KMS-11 (cell line): ENCODE results near the gene SLC22A31.
"Not testable (repeated sequence)": the region's sequence is repeated elsewhere in the genome, so short reads cannot be mapped to it uniquely, and the experiment has no call there.

ENCODE experiments used
- H2AFZ ChIP-seq: fragments of 200-600 bp; sonication (generic); 2 replicates; pipeline ENCODE4 v1.6.1; 2016; ENCODE audit warnings: antibody characterized with exemption, mixed run types, low read depth
- H3K27ac ChIP-seq: fragments of 200-600 bp; sonication (generic); 2 replicates; pipeline ENCODE4 v1.6.1; 2016; ENCODE audit warnings: mild to moderate bottlenecking, mixed run types
- H3K27me3 ChIP-seq: fragments of 200-600 bp; sonication (generic); 2 replicates; pipeline ENCODE4 v1.6.1; 2017; ENCODE audit warnings: mild to moderate bottlenecking, low read depth, mixed run types, moderate library complexity; ENCODE audit not compliant: insufficient read depth
- H3K36me3 ChIP-seq: fragments of 200-600 bp; sonication (generic); 2 replicates; pipeline ENCODE4 v1.6.1; 2017; ENCODE audit warnings: mild to moderate bottlenecking, mixed run types; ENCODE audit not compliant: insufficient read depth
- H3K4me1 ChIP-seq: fragments of 200-600 bp; sonication (generic); 2 replicates; pipeline ENCODE4 v1.6.1; 2016; ENCODE audit warnings: mild to moderate bottlenecking, low read depth, mixed run types; ENCODE audit not compliant: poor library complexity, severe bottlenecking
- H3K4me2 ChIP-seq: fragments of 200-600 bp; sonication (generic); 2 replicates; pipeline ENCODE4 v1.7.0; 2016; ENCODE audit warnings: mild to moderate bottlenecking, mixed run types
- H3K4me3 ChIP-seq: fragments of 200-600 bp; sonication (generic); IDR thresholded peaks from 2 replicates; pipeline ENCODE4 v1.6.1; 2017; ENCODE audit warnings: low read depth, low read length, mixed read lengths; ENCODE audit not compliant: insufficient read depth
- H3K79me2 ChIP-seq: fragments of 200-600 bp; sonication (generic); 2 replicates; pipeline ENCODE4 v1.6.1; 2016; ENCODE audit warnings: low read depth, mixed run types; ENCODE audit not compliant: insufficient read depth
- H3K9ac ChIP-seq: fragments of 200-600 bp; sonication (generic); 2 replicates; pipeline ENCODE4 v1.6.1; 2016; ENCODE audit warnings: mild to moderate bottlenecking, mixed run types
- H4K20me1 ChIP-seq: fragments of 200-600 bp; sonication (generic); 2 replicates; pipeline ENCODE4 v1.6.1; 2016; ENCODE audit warnings: mild to moderate bottlenecking, mixed run types; ENCODE audit not compliant: insufficient read depth
- TF ChIP-seq, protein P1 (sequence below): fragments of 200-600 bp; sonication (generic); conservative IDR thresholded peaks from 2 replicates; pipeline ENCODE4 v1.6.1; 2017; ENCODE audit warnings: low read depth, mild to moderate bottlenecking, antibody characterized with exemption, low read length, moderate library complexity, mixed read lengths

SLC22A31 gene

DNA sequence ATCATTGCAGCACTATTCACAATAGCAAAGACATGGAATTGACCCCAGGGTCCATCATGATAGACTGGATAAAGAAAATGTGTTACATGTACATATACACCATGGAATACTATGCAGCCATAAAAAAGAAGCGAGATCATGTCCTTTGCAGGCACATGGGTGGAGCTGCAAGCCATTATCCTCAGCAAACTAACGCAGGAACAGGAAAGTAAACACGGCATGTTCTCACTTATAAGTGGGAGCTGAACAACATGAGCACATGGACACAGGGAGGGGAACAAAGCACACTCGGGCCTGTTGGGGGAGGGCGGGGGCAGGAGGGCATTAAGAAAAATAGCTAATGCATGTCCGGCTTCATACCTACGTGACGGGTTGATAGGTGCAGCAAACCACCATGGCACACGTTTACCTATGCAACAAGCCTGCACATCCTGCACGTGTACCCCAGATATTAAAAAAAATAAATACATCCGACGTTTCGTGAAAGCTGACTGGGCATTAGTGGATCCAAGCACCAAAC is 46.1 kb upstream of the SLC22A31 start:
- Histone ChIP-seq H3K4me2 (peak overlapping the region; percentile 57; the same call in 1 of the 2 replicates), H3K27ac (no peak overlapping the region), H4K20me1 (no peaks in the 10 kb centered on the region)

DNA sequence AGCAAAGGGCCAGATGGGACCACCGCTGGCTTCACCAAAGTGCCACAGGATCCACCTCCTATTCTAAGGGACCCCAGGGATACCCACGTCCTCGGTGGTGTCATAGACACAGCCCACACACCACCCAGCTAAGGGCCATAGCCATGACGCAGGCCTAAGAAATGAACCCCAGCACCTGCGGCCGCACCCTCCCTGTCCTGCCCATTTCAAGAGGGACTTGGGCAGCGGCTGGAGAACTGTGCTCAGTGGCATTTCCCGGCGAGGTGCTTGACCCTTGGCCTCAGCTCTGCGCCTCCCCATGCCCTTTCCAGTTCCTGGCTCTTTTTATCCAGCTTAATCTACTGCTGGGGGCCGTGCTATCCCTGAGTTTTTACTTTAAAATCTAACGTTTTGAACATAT is 44.4 kb upstream of the SLC22A31 start:
- no peaks in the 10 kb centered on the region for H3K4me1 ChIP-seq

More for the DNA sequence above, 46.1 kb upstream of the SLC22A31 start:
- H3K36me3 ChIP-seq = no peaks in the 10 kb centered on the region
- H3K9ac ChIP-seq = no peak overlapping the region
- peaks cover 4% of the 10 kb centered on the region; the same call in 1 of the 2 replicates for H3K79me2 ChIP-seq
- TF ChIP-seq, protein P1, sequence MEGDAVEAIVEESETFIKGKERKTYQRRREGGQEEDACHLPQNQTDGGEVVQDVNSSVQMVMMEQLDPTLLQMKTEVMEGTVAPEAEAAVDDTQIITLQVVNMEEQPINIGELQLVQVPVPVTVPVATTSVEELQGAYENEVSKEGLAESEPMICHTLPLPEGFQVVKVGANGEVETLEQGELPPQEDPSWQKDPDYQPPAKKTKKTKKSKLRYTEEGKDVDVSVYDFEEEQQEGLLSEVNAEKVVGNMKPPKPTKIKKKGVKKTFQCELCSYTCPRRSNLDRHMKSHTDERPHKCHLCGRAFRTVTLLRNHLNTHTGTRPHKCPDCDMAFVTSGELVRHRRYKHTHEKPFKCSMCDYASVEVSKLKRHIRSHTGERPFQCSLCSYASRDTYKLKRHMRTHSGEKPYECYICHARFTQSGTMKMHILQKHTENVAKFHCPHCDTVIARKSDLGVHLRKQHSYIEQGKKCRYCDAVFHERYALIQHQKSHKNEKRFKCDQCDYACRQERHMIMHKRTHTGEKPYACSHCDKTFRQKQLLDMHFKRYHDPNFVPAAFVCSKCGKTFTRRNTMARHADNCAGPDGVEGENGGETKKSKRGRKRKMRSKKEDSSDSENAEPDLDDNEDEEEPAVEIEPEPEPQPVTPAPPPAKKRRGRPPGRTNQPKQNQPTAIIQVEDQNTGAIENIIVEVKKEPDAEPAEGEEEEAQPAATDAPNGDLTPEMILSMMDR = no peak
- H3K4me3 ChIP-seq = no peak overlapping the region
- H2AFZ ChIP-seq = peak overlapping the region; percentile 55; the same call in 1 of the 2 replicates
- no peaks in the 10 kb centered on the region for H3K27me3 ChIP-seq
- H3K4me1 ChIP-seq = no peaks in the 10 kb centered on the region

DNA sequence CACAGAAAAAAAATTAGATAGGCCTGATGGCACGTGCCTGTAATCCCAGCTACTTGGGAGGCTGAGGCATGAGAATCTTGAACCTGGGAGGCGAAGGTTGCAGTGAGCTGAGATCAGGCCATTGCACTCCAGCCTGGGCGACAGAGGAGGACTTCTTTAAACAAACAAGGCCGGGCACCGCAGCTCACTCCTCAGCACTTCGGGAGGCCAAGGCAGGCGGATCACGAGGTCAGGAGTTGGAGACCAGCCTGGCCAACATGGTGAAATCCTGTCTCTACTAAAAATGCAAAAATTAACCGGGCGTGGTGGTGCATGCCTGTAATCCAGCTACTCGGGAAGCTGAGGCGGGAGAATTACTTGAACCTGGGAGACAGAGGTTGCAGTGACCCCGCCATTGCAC is 43.9 kb upstream of the SLC22A31 start:
- not testable (repeated sequence) for H3K4me3 ChIP-seq, H3K27me3 ChIP-seq, H2AFZ ChIP-seq, H3K4me2 ChIP-seq, H3K27ac ChIP-seq, H3K4me1 ChIP-seq, H3K79me2 ChIP-seq, H4K20me1 ChIP-seq, H3K36me3 ChIP-seq, H3K9ac ChIP-seq

More for the DNA sequence above, 44.4 kb upstream of the SLC22A31 start:
- no peak overlapping the region for H3K4me2 ChIP-seq
- H3K9ac ChIP-seq = no peak overlapping the region
- no peak overlapping the region for H2AFZ ChIP-seq
- no peak overlapping the region for H3K27ac ChIP-seq
- no peaks in the 10 kb centered on the region for H4K20me1 ChIP-seq
- peaks cover 4% of the 10 kb centered on the region; the same call in 1 of the 2 replicates for H3K79me2 ChIP-seq
- no peak overlapping the region for H3K4me3 ChIP-seq
- H3K36me3 ChIP-seq = no peaks in the 10 kb centered on the region
- H3K27me3 ChIP-seq = no peaks in the 10 kb centered on the region
- TF ChIP-seq, protein P1 = no peak

DNA sequence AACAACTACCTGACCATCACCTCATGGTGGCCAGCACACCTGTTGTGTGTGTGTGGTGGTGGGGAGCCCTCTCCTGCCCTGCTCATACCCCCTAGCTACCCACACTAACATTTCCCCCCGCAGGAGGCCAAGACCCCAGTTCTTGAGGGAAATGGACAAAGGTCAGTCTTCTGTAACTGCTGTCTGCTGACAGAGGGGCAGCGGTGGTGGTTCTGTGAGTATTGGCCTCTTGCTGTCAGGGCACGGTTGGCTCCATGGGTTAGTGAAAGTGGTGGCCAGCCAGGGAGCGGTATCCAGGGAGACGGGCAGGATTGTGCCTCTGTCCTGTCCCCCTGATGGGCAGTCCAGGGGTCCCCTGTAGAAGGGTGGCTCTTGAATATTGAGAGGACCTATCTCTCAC is 43.3 kb upstream of the SLC22A31 start:
- TF ChIP-seq, protein P1 = no peak
- Histone ChIP-seq H4K20me1 (no peaks in the 10 kb centered on the region), H3K4me1 (no peaks in the 10 kb centered on the region), H3K27me3 (no peaks in the 10 kb centered on the region), H3K79me2 (peaks cover 4% of the 10 kb centered on the region; the same call in 1 of the 2 replicates), H3K9ac (no peak overlapping the region), H3K27ac (no peak overlapping the region), H3K4me2 (no peak overlapping the region), H3K4me3 (no peak overlapping the region), H3K36me3 (no peaks in the 10 kb centered on the region), H2AFZ (no peak overlapping the region)

GRCh38 chr16:89242795-89243200 is 42.5 kb upstream of the SLC22A31 start:
- H3K4me3 ChIP-seq = no peak overlapping the region
- no peaks in the 10 kb centered on the region for H3K4me1 ChIP-seq
- no peaks in the 10 kb centered on the region for H3K27me3 ChIP-seq
- H2AFZ ChIP-seq = no peak overlapping the region
- no peak overlapping the region for H3K9ac ChIP-seq
- peaks cover 4% of the 10 kb centered on the region; the same call in 1 of the 2 replicates for H3K79me2 ChIP-seq
- no peaks in the 10 kb centered on the region for H4K20me1 ChIP-seq
- H3K27ac ChIP-seq = no peak overlapping the region
- TF ChIP-seq, protein P1 = no peak
- H3K36me3 ChIP-seq = no peaks in the 10 kb centered on the region
- no peak overlapping the region for H3K4me2 ChIP-seq
